Panc1 (cell line): ENCODE data around the gene SRSF9. TPM values are rescaled to one million over a fixed set of nuclear protein-coding genes. Genes with fewer than 3 reads are reported as not detected.

ENCODE experiments used
- ATAC-seq: fragments of 200-7000 bp; cut with Tn5 transposase; 2 replicates; pipeline ENCODE4 v1.9.1; 2020; ENCODE audit warnings: mild to moderate bottlenecking, moderate library complexity
- BruUV-seq: library from RNA; stranded (reverse); fragments of 400-500 nt; replicated peaks from 2 replicates; lab custom pipeline; 2021; lab: Mats Ljungman, UMichigan
- CTCF ChIA-PET: fragments of 300-600 bp; sonication (Branson Sonifier 250); formaldehyde crosslinking; loops from one replicate; lab custom pipeline; 2022; ENCODE audit warnings: antibody characterized with exemption; lab: Charles Lee
- POLR2A ChIA-PET: fragments of 300-600 bp; sonication (Branson Sonifier 250); formaldehyde crosslinking; loops from one replicate; lab custom pipeline; 2022; ENCODE audit warnings: antibody characterized with exemption; lab: Charles Lee
- DNase-seq: peaks from one replicate; pipeline ENCODE4 v3.0.0-alpha.2; 2010; ENCODE audit warnings: low read depth, low spot score
- H3K27ac ChIP-seq: 2 replicates; pipeline ENCODE4 v1.5.1; 2011; ENCODE audit warnings: mild to moderate bottlenecking, low read length, inconsistent platforms
- H3K27me3 ChIP-seq: fragments of 200-500 bp; sonication (Bioruptor generic); 2 replicates; pipeline ENCODE4 v1.6.0; 2014; ENCODE audit warnings: low read length, inconsistent platforms; ENCODE audit not compliant: control insufficient read depth, insufficient read depth
- H3K36me3 ChIP-seq: fragments of 200-500 bp; sonication (Bioruptor generic); 2 replicates; pipeline ENCODE4 v1.5.1; 2014; ENCODE audit warnings: inconsistent platforms, mild to moderate bottlenecking, low read length, moderate library complexity; ENCODE audit not compliant: control insufficient read depth, insufficient read depth
- H3K4me1 ChIP-seq: 2 replicates; pipeline ENCODE4 v1.5.1; 2011; ENCODE audit warnings: inconsistent platforms, mild to moderate bottlenecking, low read length, moderate library complexity; ENCODE audit not compliant: control insufficient read depth, insufficient read depth
- H3K4me3 ChIP-seq, 2 experiments: 2 replicates each; pipeline ENCODE4 v1.5.1; 2011 to 2012; ENCODE audit warnings: low read depth in 2 of 2, low read length in 2 of 2, mild to moderate bottlenecking in 2 of 2, inconsistent platforms in 1 of 2, moderate library complexity in 1 of 2
- H3K9me3 ChIP-seq: fragments of 200-500 bp; sonication (Bioruptor generic); 2 replicates; pipeline ENCODE4 v1.5.1; 2014; ENCODE audit warnings: low read depth, mild to moderate bottlenecking, inconsistent platforms, low read length, moderate library complexity; ENCODE audit not compliant: control insufficient read depth, insufficient read depth
- POLR2AphosphoS5 ChIP-seq: IDR thresholded peaks from 2 replicates; pipeline ENCODE4 v1.6.1; 2012; ENCODE audit warnings: mild to moderate bottlenecking, low read depth, low read length, moderate library complexity
- SIN3A ChIP-seq: IDR thresholded peaks from 2 replicates; pipeline ENCODE4 v1.6.1; 2012; ENCODE audit warnings: low read depth, mild to moderate bottlenecking, low read length, moderate library complexity, borderline replicate concordance; ENCODE audit not compliant: insufficient read depth
- TCF7L2 ChIP-seq: IDR thresholded peaks from 2 replicates; pipeline ENCODE4 v1.6.1; 2011; ENCODE audit warnings: mild to moderate bottlenecking, low read depth, low read length, inconsistent platforms
- in situ Hi-C: cut with HindIII; loops from 2 replicates; pipeline ENCODE4 v1.10.0; 2016; ENCODE audit warnings: low sequenced_read_pairs, low pct_unique_long_range_greater_than_20kb
- intact Hi-C: fragments of 100-400 bp; cut with micrococcal nuclease; formaldehyde crosslinking; loops from one replicate; pipeline ENCODE4 v1.10.0; 2022; ENCODE audit not compliant: unreplicated experiment
- total RNA-seq: library from RNA; stranded (reverse); gene quantifications from one replicate; pipeline ENCODE4 v1.2.1, GENCODE V29; 2021; ENCODE audit not compliant: unreplicated experiment
- TF ChIP-seq, protein P1 (sequence below), 2 experiments: IDR thresholded peaks; 2 replicates each; pipeline ENCODE4 v1.6.1; 2011 to 2012; ENCODE audit warnings: low read depth in 2 of 2, control low read depth in 1 of 2, low read length in 1 of 2, mild to moderate bottlenecking in 1 of 2, moderate library complexity in 1 of 2; ENCODE audit not compliant: insufficient read depth in 1 of 2
- TF ChIP-seq, protein P2 (sequence below): fragments of 450-650 bp; IDR thresholded peaks from 2 replicates; pipeline ENCODE4 v1.5.1; 2017; ENCODE audit warnings: mild to moderate bottlenecking

Gene SRSF9
- total RNA-seq, 1 experiment from 2014 or later = 269 TPM

DNA sequence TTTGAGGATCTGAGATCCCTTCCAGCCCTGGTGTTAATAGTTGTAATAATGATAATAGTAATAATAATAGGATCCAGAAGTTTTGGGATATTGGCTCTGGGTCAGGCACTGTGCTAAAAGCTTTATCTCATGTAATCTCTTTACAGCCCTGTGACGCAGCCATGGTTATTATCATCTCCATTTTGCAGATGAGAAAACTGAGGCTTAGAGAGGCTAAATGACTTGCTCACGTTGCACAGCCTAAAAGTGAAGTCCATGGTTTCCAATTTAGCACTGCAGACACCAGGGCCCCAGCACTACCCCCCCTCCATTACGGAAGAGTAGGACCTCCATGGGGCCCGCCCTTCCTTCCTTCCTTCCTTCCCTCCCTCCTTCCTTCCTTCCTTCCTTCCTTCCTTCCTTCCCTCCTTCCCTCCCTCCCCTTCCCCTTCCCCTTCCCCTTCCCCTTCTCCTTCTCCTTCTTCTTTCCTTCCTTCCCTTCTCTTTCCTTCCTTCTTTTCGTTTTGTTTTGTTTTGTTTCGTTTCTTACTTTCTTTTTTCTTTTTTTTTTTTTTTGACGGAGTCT, 46.6 kb downstream of the SRSF9 start:
- in situ Hi-C loops = no loop called here
- no peak overlapping the region for H3K4me3 ChIP-seq
- no peak for ATAC-seq
- ChIA-PET POLR2A (interaction anchor here (0.6 to 0.7 kb wide), 2 partner anchors 38 to 250 kb away, joined by 15 to 19 read pairs; no protein-coding TSS in a partner anchor), CTCF (no interaction called here)
- TF ChIP-seq POLR2AphosphoS5 = no peak
- H3K27ac ChIP-seq = no peak overlapping the region
- no peaks in the 10 kb centered on the region for H3K27me3 ChIP-seq
- H3K36me3 ChIP-seq = no peaks in the 10 kb centered on the region
- no peaks in the 10 kb centered on the region for H3K9me3 ChIP-seq
- BruUV-seq = no TSS peak
- H3K4me1 ChIP-seq = no peaks in the 10 kb centered on the region
- intact Hi-C loops = no loop called here
- DNase-seq = no peak

DNA sequence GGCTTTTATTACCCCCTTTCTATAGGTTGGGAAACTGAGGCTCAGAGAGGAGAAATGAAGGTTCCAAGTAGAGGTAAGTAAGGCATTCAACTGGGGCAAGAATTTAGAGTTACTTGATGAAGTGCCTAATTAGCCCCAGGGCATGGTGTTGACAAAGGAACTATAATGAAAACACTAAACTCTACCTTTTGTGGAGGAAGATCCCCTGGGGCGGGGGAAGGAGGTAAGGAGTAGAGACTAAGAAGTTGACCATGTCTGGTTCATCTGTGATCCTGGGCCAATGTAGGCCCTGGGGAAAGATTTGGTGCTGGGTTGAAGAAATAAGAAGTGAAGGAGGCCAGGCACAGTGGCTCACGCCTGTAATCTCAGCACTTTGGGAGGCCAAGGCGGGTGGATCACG, 47.8 kb downstream of the SRSF9 start:
- intact Hi-C loops = no loop called here
- Histone ChIP-seq H3K9me3 (no peaks in the 10 kb centered on the region), H3K36me3 (no peaks in the 10 kb centered on the region), H3K27ac (no peak overlapping the region), H3K27me3 (no peaks in the 10 kb centered on the region), H3K4me3 (no peak overlapping the region), H3K4me1 (no peaks in the 10 kb centered on the region)
- ATAC-seq (no peak), DNase-seq (no peak)
- in situ Hi-C loops = no loop called here
- TF ChIP-seq TCF7L2 (no peak), SIN3A (no peak)
- ChIA-PET CTCF (no interaction called here), POLR2A (interaction anchor here (0.6 kb wide), 1 partner anchor 130 kb away, joined by 5 read pairs; the partner anchor contains the start of gene RNU4-2)
- BruUV-seq = no TSS peak

DNA sequence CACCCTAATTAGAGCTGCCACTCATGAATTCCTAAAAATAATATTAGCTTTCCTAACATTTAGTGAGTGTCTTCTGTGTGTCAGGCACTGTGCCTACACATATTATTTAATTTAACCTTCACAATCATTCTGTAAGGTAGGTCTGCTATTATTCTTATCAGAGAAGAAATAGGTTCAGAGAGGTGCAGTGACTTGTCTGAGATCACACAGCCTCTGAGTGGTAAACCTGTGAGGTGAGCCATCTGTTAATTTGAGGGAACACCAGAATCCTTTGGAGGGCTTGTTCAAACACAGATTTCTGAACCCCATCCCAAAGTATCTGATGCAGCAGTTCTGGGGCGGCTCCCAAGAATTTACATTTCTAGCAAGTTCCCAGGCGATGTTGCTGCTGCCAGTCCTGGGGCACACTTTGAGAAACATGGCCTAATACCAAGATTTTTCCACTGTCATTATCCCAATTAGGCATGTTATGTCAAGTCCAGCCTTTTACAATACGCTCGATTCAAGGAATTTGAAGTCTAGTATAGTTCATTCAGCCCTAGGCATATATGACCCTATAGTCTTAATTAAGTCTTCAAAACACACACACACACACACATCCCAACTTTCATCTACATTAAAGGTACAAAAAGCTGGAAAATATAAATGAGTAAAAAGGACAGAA, 51.5 kb downstream of the SRSF9 start:
- no peak overlapping the region for H3K4me3 ChIP-seq
- ATAC-seq (no peak), DNase-seq (no peak)
- no peaks in the 10 kb centered on the region for H3K4me1 ChIP-seq
- H3K27ac ChIP-seq = no peak overlapping the region
- POLR2A ChIA-PET = interaction anchor here (0.6 kb wide), 1 partner anchor 127 kb away, joined by 14 read pairs; the partner anchor contains the start of gene RNU4-2
- TF ChIP-seq TCF7L2 = no peak
- TF ChIP-seq, protein P1, sequence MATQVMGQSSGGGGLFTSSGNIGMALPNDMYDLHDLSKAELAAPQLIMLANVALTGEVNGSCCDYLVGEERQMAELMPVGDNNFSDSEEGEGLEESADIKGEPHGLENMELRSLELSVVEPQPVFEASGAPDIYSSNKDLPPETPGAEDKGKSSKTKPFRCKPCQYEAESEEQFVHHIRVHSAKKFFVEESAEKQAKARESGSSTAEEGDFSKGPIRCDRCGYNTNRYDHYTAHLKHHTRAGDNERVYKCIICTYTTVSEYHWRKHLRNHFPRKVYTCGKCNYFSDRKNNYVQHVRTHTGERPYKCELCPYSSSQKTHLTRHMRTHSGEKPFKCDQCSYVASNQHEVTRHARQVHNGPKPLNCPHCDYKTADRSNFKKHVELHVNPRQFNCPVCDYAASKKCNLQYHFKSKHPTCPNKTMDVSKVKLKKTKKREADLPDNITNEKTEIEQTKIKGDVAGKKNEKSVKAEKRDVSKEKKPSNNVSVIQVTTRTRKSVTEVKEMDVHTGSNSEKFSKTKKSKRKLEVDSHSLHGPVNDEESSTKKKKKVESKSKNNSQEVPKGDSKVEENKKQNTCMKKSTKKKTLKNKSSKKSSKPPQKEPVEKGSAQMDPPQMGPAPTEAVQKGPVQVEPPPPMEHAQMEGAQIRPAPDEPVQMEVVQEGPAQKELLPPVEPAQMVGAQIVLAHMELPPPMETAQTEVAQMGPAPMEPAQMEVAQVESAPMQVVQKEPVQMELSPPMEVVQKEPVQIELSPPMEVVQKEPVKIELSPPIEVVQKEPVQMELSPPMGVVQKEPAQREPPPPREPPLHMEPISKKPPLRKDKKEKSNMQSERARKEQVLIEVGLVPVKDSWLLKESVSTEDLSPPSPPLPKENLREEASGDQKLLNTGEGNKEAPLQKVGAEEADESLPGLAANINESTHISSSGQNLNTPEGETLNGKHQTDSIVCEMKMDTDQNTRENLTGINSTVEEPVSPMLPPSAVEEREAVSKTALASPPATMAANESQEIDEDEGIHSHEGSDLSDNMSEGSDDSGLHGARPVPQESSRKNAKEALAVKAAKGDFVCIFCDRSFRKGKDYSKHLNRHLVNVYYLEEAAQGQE (IDR thresholded peaks at IDR 0.05; ENCODE audit: insufficient read depth in 1 of 2, low read depth in 2 of 2, low read length in 1 of 2) = no peak
- TF ChIP-seq SIN3A = no peak
- TF ChIP-seq, protein P2, sequence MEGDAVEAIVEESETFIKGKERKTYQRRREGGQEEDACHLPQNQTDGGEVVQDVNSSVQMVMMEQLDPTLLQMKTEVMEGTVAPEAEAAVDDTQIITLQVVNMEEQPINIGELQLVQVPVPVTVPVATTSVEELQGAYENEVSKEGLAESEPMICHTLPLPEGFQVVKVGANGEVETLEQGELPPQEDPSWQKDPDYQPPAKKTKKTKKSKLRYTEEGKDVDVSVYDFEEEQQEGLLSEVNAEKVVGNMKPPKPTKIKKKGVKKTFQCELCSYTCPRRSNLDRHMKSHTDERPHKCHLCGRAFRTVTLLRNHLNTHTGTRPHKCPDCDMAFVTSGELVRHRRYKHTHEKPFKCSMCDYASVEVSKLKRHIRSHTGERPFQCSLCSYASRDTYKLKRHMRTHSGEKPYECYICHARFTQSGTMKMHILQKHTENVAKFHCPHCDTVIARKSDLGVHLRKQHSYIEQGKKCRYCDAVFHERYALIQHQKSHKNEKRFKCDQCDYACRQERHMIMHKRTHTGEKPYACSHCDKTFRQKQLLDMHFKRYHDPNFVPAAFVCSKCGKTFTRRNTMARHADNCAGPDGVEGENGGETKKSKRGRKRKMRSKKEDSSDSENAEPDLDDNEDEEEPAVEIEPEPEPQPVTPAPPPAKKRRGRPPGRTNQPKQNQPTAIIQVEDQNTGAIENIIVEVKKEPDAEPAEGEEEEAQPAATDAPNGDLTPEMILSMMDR = no peak
- H3K9me3 ChIP-seq = no peaks in the 10 kb centered on the region
- CTCF ChIA-PET = no interaction called here
- in situ Hi-C loops (no loop called here), intact Hi-C loops (no loop called here)
- no peaks in the 10 kb centered on the region for H3K27me3 ChIP-seq
- no TSS peak for BruUV-seq
- no peaks in the 10 kb centered on the region for H3K36me3 ChIP-seq
